ENCODE measurements around the gene PREX1.

DNA sequence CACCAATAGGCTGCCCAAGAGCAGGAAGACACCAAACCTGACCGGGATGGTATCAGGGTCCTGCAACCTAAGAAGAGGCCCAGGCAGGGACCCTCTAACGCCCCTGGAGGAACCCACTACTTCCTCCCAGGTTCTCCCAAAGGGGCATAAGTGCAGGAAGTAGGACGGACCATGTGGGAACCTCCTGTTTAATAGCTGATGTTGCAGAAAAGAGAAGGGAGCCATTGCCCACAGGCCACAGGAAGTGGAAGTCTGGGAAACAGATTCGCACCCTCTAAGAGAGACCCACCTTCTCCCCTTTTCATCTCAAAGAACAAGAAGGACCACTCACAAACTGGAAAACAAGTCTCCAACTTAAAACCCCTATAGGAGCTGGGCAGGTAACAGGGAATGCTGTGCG lies 18.1 kb downstream of the PREX1 start:
- TF ChIP-seq, protein P1, sequence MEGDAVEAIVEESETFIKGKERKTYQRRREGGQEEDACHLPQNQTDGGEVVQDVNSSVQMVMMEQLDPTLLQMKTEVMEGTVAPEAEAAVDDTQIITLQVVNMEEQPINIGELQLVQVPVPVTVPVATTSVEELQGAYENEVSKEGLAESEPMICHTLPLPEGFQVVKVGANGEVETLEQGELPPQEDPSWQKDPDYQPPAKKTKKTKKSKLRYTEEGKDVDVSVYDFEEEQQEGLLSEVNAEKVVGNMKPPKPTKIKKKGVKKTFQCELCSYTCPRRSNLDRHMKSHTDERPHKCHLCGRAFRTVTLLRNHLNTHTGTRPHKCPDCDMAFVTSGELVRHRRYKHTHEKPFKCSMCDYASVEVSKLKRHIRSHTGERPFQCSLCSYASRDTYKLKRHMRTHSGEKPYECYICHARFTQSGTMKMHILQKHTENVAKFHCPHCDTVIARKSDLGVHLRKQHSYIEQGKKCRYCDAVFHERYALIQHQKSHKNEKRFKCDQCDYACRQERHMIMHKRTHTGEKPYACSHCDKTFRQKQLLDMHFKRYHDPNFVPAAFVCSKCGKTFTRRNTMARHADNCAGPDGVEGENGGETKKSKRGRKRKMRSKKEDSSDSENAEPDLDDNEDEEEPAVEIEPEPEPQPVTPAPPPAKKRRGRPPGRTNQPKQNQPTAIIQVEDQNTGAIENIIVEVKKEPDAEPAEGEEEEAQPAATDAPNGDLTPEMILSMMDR (IDR thresholded peaks at IDR 0.05), result no peak
- no peak for TF ChIP-seq POLR2A (IDR thresholded peaks at IDR 0.05)
